ENCODE results near the gene RPLP1.
A peak's percentile ranks its signal among the peaks of the same experiment; 100 is the strongest.

The RPLP1 gene

DNA sequence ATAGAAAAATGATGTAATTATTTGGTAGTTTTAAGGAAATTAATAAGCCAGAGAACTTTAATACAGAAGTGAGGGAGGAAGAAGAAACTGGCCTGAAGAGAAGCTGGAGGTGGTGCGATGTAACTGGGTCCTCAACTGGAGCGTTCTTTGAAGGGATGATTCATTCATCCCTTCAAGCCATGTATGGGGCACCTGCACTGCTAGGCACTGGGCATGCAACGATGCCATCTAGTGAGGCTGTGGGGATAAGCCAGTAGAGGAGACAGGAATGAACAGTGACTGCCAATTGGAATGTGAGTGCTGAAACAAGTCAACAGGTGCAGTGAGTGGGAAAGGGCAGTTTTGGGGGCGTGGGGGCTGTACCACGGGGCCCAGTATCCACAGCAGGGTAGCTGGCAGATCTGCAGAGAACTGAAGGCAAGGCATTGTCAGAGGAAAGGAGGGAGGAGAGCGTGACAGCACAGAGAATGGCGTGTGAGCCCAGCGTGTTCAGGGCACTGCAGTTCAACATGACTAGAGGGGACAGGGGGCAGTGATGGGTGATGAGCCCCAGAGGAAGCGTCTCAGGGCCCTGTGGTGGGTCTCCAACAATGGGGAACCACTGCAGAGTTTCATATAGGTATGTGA lies 42.3 kb upstream of the RPLP1 start:
- in situ Hi-C loops (cut with HindIII; ENCODE audit: low pct_ligation_motif_present, low sequenced_read_pairs): no loop called here
- no peak overlapping the region for H3K4me3 ChIP-seq (ENCODE audit: low read depth, low read length)
- H3K36me3 ChIP-seq (replicated peaks): no peaks in the 10 kb centered on the region
- no peak overlapping the region for H3K27ac ChIP-seq
- no peak for DNase-seq
- H3K27me3 ChIP-seq (replicated peaks): no peaks in the 10 kb centered on the region
- TF ChIP-seq, protein P1, sequence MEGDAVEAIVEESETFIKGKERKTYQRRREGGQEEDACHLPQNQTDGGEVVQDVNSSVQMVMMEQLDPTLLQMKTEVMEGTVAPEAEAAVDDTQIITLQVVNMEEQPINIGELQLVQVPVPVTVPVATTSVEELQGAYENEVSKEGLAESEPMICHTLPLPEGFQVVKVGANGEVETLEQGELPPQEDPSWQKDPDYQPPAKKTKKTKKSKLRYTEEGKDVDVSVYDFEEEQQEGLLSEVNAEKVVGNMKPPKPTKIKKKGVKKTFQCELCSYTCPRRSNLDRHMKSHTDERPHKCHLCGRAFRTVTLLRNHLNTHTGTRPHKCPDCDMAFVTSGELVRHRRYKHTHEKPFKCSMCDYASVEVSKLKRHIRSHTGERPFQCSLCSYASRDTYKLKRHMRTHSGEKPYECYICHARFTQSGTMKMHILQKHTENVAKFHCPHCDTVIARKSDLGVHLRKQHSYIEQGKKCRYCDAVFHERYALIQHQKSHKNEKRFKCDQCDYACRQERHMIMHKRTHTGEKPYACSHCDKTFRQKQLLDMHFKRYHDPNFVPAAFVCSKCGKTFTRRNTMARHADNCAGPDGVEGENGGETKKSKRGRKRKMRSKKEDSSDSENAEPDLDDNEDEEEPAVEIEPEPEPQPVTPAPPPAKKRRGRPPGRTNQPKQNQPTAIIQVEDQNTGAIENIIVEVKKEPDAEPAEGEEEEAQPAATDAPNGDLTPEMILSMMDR (IDR thresholded peaks at IDR 0.05; ENCODE audit: low read depth, low read length, missing control alignments): peak; percentile 58

GRCh38 chr15:69412274-69412673 lies 40.3 kb upstream of the RPLP1 start:
- Histone ChIP-seq H3K36me3 (replicated peaks) (no peaks in the 10 kb centered on the region), H3K4me3 (ENCODE audit: low read depth, low read length) (no peak overlapping the region), H3K27ac (no peak overlapping the region), H3K27me3 (replicated peaks) (no peaks in the 10 kb centered on the region)
- in situ Hi-C loops (cut with HindIII; ENCODE audit: low pct_ligation_motif_present, low sequenced_read_pairs): no loop called here
- TF ChIP-seq, protein P1 (IDR thresholded peaks at IDR 0.05; ENCODE audit: low read depth, low read length, missing control alignments): no peak
- no peak for DNase-seq

GRCh38 chr15:69412701-69413100 lies 39.9 kb upstream of the RPLP1 start:
- in situ Hi-C loops (cut with HindIII; ENCODE audit: low pct_ligation_motif_present, low sequenced_read_pairs): no loop called here
- TF ChIP-seq, protein P1 (IDR thresholded peaks at IDR 0.05; ENCODE audit: low read depth, low read length, missing control alignments): no peak
- H3K27ac ChIP-seq: no peak overlapping the region
- H3K36me3 ChIP-seq (replicated peaks): no peaks in the 10 kb centered on the region
- DNase-seq: no peak
- no peaks in the 10 kb centered on the region for H3K27me3 ChIP-seq (replicated peaks)
- no peak overlapping the region for H3K4me3 ChIP-seq (ENCODE audit: low read depth, low read length)

- Histone ChIP-seq H3K27ac (peak within 1 kb of the TSS; percentile 89), H3K27me3 (replicated peaks) (no peaks in the 10 kb centered on the region), H3K36me3 (replicated peaks) (no peaks in the 10 kb centered on the region), H3K4me3 (ENCODE audit: low read depth, low read length) (peak within 1 kb of the TSS; percentile 91)
- in situ Hi-C loops (cut with HindIII; ENCODE audit: low pct_ligation_motif_present, low sequenced_read_pairs): no loop called here
- DNase-seq: peak; percentile 92
- TF ChIP-seq, protein P1 (IDR thresholded peaks at IDR 0.05; ENCODE audit: low read depth, low read length, missing control alignments): no peak
Measured at GRCh38 chr15:69413822-69414700, 38.6 kb upstream of the RPLP1 start, which contains the start of gene KIF23. KIF23 (plus strand) TSS chr15:69414349; CDS start chr15:69414466, 117 bp downstream.

DNA sequence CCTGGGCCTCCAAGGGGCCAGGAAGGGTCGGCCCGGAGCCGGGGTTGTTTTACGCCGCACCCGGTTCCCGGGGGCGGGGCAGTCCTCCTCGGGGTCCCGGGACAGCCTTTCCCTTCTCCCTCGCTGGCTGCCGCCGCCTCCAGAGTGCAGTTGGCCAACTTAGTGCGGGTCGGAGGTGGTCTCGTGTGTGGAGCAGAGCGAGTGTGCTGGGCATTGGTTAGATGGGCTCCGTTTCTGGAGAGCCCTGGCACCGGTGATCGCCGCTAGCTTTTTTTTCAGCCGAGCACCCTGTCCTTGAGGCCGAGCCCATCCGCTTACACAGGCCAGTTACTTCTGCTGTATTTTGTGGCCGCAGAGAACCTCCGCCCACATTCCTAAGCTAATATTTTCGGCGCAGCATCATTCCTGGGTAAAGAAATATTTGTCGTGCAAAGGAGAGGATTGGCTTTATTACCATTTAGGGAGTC lies 37.9 kb upstream of the RPLP1 start:
- peak; percentile 92 for DNase-seq
- Histone ChIP-seq H3K27me3 (replicated peaks) (no peaks in the 10 kb centered on the region), H3K27ac (peak overlapping the region; percentile 89)

More for the DNA sequence above, 37.9 kb upstream of the RPLP1 start:
- in situ Hi-C loops (cut with HindIII; ENCODE audit: low pct_ligation_motif_present, low sequenced_read_pairs): no loop called here
- TF ChIP-seq, protein P1 (IDR thresholded peaks at IDR 0.05; ENCODE audit: low read depth, low read length, missing control alignments): no peak
- Histone ChIP-seq H3K4me3 (ENCODE audit: low read depth, low read length) (peak overlapping the region; percentile 91), H3K36me3 (replicated peaks) (no peaks in the 10 kb centered on the region)

Data from brain microvascular endothelial cell (primary cell).